ENCODE results near the gene PLPP7. TPM values are rescaled to one million over a fixed set of nuclear protein-coding genes. Genes with fewer than 3 reads are reported as not detected.

The PLPP7 gene
- total RNA-seq, 1 donor from 2014 or later, result 15.8 TPM

DNA sequence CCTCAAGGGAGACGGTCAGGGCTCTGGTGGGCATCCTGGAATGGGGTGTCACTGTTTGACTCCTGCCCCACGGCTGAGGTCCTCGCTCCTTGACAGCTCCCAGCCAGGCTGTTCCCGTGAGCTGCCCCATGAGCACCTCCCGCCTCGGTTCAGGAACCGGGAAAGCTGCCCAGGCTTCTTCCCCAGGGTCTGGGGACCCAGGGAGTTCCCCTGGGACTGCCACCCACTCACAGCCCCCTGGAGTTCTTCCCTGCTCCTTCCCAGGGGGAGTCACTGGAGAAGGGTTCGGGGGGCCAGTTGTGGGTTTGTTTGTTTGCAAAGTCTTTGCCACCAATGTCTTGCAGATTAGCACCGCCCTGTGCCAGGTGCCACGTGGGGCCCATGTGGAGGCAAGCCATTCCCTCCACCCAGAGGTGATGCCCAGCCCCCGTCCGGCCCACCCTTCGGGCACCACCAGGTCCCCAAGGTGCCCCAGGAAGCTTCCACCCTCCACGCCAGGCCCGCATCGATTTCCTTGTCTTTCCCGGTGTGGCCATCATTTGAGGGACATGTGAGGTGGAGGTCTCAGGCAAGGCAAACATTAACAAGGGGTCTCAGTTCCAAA, 1.3 kb downstream of the PLPP7 start:
- Histone ChIP-seq H3K4me3 (peak overlapping the region; percentile 46 to 70), H3K27me3 (no peaks in the 10 kb centered on the region), H3K9me3 (no peaks in the 10 kb centered on the region), H3K27ac (no peak overlapping the region), H3K4me1 (peaks cover 3 to 11% of the 10 kb centered on the region in 2 donors), H3K36me3 (peaks cover 0 to 8% of the 10 kb centered on the region in 2 donors)
- intact Hi-C loops (cut with DNase I), result no loop called here
- no peak for DNase-seq (ENCODE audit: low spot score in 2 of 2)
- TF ChIP-seq, protein P1, sequence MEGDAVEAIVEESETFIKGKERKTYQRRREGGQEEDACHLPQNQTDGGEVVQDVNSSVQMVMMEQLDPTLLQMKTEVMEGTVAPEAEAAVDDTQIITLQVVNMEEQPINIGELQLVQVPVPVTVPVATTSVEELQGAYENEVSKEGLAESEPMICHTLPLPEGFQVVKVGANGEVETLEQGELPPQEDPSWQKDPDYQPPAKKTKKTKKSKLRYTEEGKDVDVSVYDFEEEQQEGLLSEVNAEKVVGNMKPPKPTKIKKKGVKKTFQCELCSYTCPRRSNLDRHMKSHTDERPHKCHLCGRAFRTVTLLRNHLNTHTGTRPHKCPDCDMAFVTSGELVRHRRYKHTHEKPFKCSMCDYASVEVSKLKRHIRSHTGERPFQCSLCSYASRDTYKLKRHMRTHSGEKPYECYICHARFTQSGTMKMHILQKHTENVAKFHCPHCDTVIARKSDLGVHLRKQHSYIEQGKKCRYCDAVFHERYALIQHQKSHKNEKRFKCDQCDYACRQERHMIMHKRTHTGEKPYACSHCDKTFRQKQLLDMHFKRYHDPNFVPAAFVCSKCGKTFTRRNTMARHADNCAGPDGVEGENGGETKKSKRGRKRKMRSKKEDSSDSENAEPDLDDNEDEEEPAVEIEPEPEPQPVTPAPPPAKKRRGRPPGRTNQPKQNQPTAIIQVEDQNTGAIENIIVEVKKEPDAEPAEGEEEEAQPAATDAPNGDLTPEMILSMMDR (IDR thresholded peaks at IDR 0.05), result no peak

DNA sequence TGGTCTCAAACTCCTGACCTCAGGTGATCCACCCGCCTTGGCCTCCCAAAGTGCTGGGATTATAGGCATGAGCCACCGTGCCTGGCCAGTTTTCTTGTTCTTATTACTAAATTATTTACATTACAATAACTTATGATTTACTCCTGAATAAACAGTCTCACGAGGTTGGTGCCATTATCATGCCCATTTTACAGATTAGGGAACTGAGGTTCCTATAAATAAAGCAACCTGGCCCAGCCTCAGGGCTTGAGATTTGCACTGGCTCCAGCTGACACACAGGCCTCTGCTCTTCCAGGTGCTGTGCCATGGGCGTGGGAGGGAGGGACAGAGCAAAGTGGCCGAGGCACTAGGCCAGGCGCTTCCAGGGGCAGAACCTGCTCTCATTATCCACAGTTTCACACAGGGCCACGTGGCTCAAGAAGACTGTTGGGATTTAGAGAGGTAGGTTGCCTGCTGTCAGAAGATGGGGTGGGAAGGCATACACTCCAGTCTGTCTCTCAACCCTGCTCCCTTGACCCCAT, 2.3 kb downstream of the PLPP7 start:
- no peak for DNase-seq (ENCODE audit: low spot score in 2 of 2)
- peaks cover 3 to 11% of the 10 kb centered on the region in 2 donors for H3K4me1 ChIP-seq
- no peak overlapping the region for H3K4me3 ChIP-seq
- no peak overlapping the region for H3K27ac ChIP-seq
- intact Hi-C loops (cut with DNase I), result no loop called here
- no peaks in the 10 kb centered on the region for H3K27me3 ChIP-seq
- H3K36me3 ChIP-seq, result peaks cover 0 to 9% of the 10 kb centered on the region in 2 donors
- TF ChIP-seq, protein P1 (IDR thresholded peaks at IDR 0.05), result no peak
- H3K9me3 ChIP-seq, result no peaks in the 10 kb centered on the region

DNA sequence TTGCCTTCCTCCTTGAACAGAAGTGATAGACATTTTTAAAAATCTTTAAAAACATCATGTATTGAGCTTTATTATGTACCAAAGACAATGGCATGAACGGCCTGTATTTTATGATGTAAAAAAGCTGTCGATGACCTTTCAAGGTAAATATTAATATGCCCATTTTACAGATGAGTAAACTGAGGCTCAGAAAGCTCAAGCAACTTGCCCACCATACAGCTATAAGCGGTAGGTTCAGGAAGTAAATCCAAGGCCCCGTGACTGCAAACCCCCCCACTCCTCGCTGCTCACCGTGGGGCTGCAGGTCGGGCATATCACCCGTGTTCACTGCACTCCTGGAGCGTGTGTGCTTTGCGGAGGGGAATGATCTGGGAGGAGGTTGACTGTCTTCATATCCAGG, 3.4 kb downstream of the PLPP7 start:
- intact Hi-C loops (cut with DNase I), result no loop called here
- TF ChIP-seq, protein P1 (IDR thresholded peaks at IDR 0.05), result no peak

DNA sequence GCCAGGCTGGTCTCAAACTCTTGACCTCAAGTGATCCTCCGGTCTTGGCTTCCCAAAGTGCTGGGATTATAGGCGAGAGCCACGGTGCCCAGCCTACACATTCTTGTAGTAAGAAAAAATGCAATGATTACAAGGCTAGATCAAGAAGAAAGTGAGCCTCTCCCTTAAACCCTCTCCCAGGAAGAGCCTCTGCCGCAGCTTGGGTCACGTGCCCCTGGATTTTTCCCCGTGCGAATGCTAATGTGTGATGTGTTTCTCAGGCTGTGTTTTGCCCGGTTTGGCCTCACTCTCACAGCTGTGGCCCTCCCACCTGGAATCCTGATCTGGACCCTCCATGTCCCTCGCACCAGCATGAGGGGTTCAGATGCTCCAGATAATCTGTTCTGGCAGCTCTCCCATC, 6.9 kb downstream of the PLPP7 start:
- Histone ChIP-seq H3K4me3 (no peak overlapping the region), H3K9me3 (no peaks in the 10 kb centered on the region), H3K36me3 (peaks cover 0 to 9% of the 10 kb centered on the region in 2 donors), H3K27me3 (no peaks in the 10 kb centered on the region), H3K27ac (no peak overlapping the region), H3K4me1 (no peaks in the 10 kb centered on the region)
- intact Hi-C loops (cut with DNase I), result no loop called here
- TF ChIP-seq, protein P1 (IDR thresholded peaks at IDR 0.05), result no peak
- no peak for DNase-seq (ENCODE audit: low spot score in 2 of 2)

More for the DNA sequence above, 3.4 kb downstream of the PLPP7 start:
- H3K36me3 ChIP-seq, result peaks cover 0 to 9% of the 10 kb centered on the region in 2 donors
- H3K4me1 ChIP-seq, result peaks cover 3 to 11% of the 10 kb centered on the region in 2 donors
- no peak overlapping the region for H3K27ac ChIP-seq
- no peak for DNase-seq (ENCODE audit: low spot score in 2 of 2)
- H3K9me3 ChIP-seq, result no peaks in the 10 kb centered on the region
- no peaks in the 10 kb centered on the region for H3K27me3 ChIP-seq
- no peak overlapping the region for H3K4me3 ChIP-seq

DNA sequence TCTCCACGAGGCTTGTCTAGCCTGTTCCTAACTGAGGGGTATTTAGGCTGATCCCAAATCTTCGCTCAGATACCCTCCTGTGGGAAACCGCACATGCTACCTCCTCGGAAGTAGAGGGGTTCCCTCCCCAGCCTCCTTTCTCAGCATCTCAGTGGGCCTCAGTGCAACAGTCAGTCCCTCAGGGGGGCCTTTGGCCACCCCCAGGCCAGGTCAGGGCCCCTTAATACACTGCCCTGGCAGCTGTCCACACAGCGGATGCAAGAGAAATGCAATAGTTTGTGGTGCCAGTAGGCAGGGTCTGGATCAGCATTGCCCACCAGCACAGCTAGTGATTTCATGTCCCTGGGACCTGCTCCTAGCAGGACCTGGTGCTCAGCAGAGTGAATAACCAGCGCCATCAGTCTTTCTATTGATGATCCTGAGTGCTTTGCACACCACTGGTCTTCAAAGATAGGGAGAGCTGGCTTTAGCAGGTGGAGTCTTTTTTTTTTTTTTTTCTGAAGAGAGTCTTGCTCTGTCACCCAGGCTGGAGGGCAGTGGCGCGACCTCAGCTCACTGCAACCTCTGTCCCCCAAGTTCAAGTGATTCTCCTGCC, 7.5 kb downstream of the PLPP7 start:
- TF ChIP-seq, protein P1 (IDR thresholded peaks at IDR 0.05), result no peak
- H3K4me3 ChIP-seq, result no peak overlapping the region
- H3K27ac ChIP-seq, result no peak overlapping the region
- intact Hi-C loops (cut with DNase I), result no loop called here
- DNase-seq (ENCODE audit: low spot score in 2 of 2), result no peak
- no peaks in the 10 kb centered on the region for H3K4me1 ChIP-seq
- H3K27me3 ChIP-seq, result no peaks in the 10 kb centered on the region
- no peaks in the 10 kb centered on the region for H3K9me3 ChIP-seq
- peaks cover 0 to 9% of the 10 kb centered on the region in 2 donors for H3K36me3 ChIP-seq

Data from ascending aorta (tissue), 2 donors.